ENCODE measurements around the gene NFYC. TPM values are rescaled to one million over a fixed set of nuclear protein-coding genes. Genes with fewer than 3 reads are reported as not detected.
"Not testable (repeated sequence)": the region's sequence is repeated elsewhere in the genome, so short reads cannot be mapped to it uniquely, and the experiment has no call there.

NFYC gene
- total RNA-seq, 5 donors from 2014 or later (not counting 1 experiment from before 2014, with no cell fraction given), result 50.1 to 60.4 (median 52.9) TPM

GRCh38 chr1:40723196-40723955 is 31.9 kb downstream of the NFYC start:
- Mint-ChIP-seq H3K4me3 (no peak overlapping the region), H3K9me3 (no peaks in the 10 kb centered on the region), H3K4me1 (peaks cover 56 to 61% (median 60%) of the 10 kb centered on the region in 3 donors), H3K36me3 (peaks cover 12% of the 10 kb centered on the region), H3K27me3 (no peaks in the 10 kb centered on the region), H3K27ac (no peak overlapping the region)
- 90% methylated on average over 2 of the region's 8 CpGs for WGBS (ENCODE audit: insufficient coverage)
- H3K27ac ChIP-seq (ENCODE audit: low read length), result no peak overlapping the region
- POLR2A ChIA-PET, result no interaction called here
- CTCF ChIA-PET, result interaction anchor here in 1 of 2 donors (0.9 to 1.9 kb wide), 3 partner anchors 10 to 32 kb away, joined by 5 to 8 read pairs (median 5); partner anchors contain the start of gene NFYC
- no peaks in the 10 kb centered on the region for H3K27me3 ChIP-seq (replicated peaks in 1 of 2; ENCODE audit: control insufficient read depth in 2 of 2, extremely low read depth in 1 of 2, insufficient read depth in 2 of 2, low read length in 1 of 2)
- no peak for ATAC-seq (replicated peaks in 1 of 4)
- no peak overlapping the region for H3K4me3 ChIP-seq (ENCODE audit: control insufficient read depth in 1 of 2, extremely low read depth in 1 of 2, low read length in 1 of 2)
- no peaks in the 10 kb centered on the region for H3K9me3 ChIP-seq
- peaks cover 0 to 6% of the 10 kb centered on the region in 2 experiments for H3K4me1 ChIP-seq (ENCODE audit: control insufficient read depth in 1 of 2, extremely low read depth in 1 of 2, insufficient read depth in 2 of 2, low read length in 2 of 2)
- no peak for DNase-seq
- H3K36me3 ChIP-seq (ENCODE audit: control insufficient read depth in 2 of 2, extremely low read depth in 1 of 2, insufficient read depth in 1 of 2, low read length in 1 of 2), result peaks cover 2 to 4% of the 10 kb centered on the region in 2 donors

- H3K9me3 ChIP-seq; H3K27me3 ChIP-seq (replicated peaks in 1 of 2; ENCODE audit: control insufficient read depth in 2 of 2, extremely low read depth in 1 of 2, insufficient read depth in 2 of 2, low read length in 1 of 2); H3K27ac Mint-ChIP-seq; POLR2A ChIA-PET; CTCF ChIA-PET; H3K4me3 Mint-ChIP-seq; H3K27me3 Mint-ChIP-seq; H3K4me1 ChIP-seq (ENCODE audit: control insufficient read depth in 1 of 2, extremely low read depth in 1 of 2, insufficient read depth in 2 of 2, low read length in 2 of 2); H3K4me3 ChIP-seq (ENCODE audit: control insufficient read depth in 1 of 2, extremely low read depth in 1 of 2, low read length in 1 of 2); DNase-seq; H3K9me3 Mint-ChIP-seq; H3K36me3 ChIP-seq (ENCODE audit: control insufficient read depth in 2 of 2, extremely low read depth in 1 of 2, insufficient read depth in 1 of 2, low read length in 1 of 2); ATAC-seq (replicated peaks in 1 of 4); H3K27ac ChIP-seq (ENCODE audit: low read length): not testable (repeated sequence)
- Mint-ChIP-seq H3K4me1 (peaks cover 66 to 73% (median 67%) of the 10 kb centered on the region in 3 donors), H3K36me3 (peaks cover 18% of the 10 kb centered on the region)
- 100% methylated on average over 2 of the region's 9 CpGs for WGBS (ENCODE audit: insufficient coverage)
Measured at GRCh38 chr1:40727662-40728061, 36.2 kb downstream of the NFYC start.

GRCh38 chr1:40729316-40729862 is 37.9 kb downstream of the NFYC start:
- H3K36me3 ChIP-seq (ENCODE audit: control insufficient read depth in 2 of 2, extremely low read depth in 1 of 2, insufficient read depth in 1 of 2, low read length in 1 of 2); H3K27ac ChIP-seq (ENCODE audit: low read length); H3K27me3 ChIP-seq (replicated peaks in 1 of 2; ENCODE audit: control insufficient read depth in 2 of 2, extremely low read depth in 1 of 2, insufficient read depth in 2 of 2, low read length in 1 of 2); H3K4me1 ChIP-seq (ENCODE audit: control insufficient read depth in 1 of 2, extremely low read depth in 1 of 2, insufficient read depth in 2 of 2, low read length in 2 of 2); H3K27me3 Mint-ChIP-seq; H3K4me3 ChIP-seq (ENCODE audit: control insufficient read depth in 1 of 2, extremely low read depth in 1 of 2, low read length in 1 of 2); H3K9me3 Mint-ChIP-seq; DNase-seq; ATAC-seq (replicated peaks in 1 of 4); H3K9me3 ChIP-seq; H3K4me3 Mint-ChIP-seq: not testable (repeated sequence)
- WGBS (ENCODE audit: insufficient coverage), result no CpG with 5 or more reads among the region's 5 CpGs
- Mint-ChIP-seq H3K36me3 (peaks cover 12% of the 10 kb centered on the region), H3K4me1 (peaks cover 63 to 72% (median 65%) of the 10 kb centered on the region in 3 donors), H3K27ac (peak overlapping the region in 1 of 2 donors; percentile 35)
- ChIA-PET CTCF (interaction anchor here in 1 of 2 donors (0.6 kb wide), 1 partner anchor 220 kb away, joined by 3 read pairs; no protein-coding TSS in a partner anchor), POLR2A (interaction anchor here in 1 of 2 donors (0.6 kb wide), 2 partner anchors 21 to 290 kb away, joined by 4 to 6 read pairs; no protein-coding TSS in a partner anchor)

GRCh38 chr1:40732756-40733301 is 41.3 kb downstream of the NFYC start:
- Histone ChIP-seq H3K9me3 (no peaks in the 10 kb centered on the region), H3K4me3 (ENCODE audit: control insufficient read depth in 1 of 2, extremely low read depth in 1 of 2, low read length in 1 of 2) (no peak overlapping the region), H3K4me1 (ENCODE audit: control insufficient read depth in 1 of 2, extremely low read depth in 1 of 2, insufficient read depth in 2 of 2, low read length in 2 of 2) (peaks cover 5 to 6% of the 10 kb centered on the region in 2 experiments), H3K27me3 (replicated peaks in 1 of 2; ENCODE audit: control insufficient read depth in 2 of 2, extremely low read depth in 1 of 2, insufficient read depth in 2 of 2, low read length in 1 of 2) (no peaks in the 10 kb centered on the region), H3K36me3 (ENCODE audit: control insufficient read depth in 2 of 2, extremely low read depth in 1 of 2, insufficient read depth in 1 of 2, low read length in 1 of 2) (no peaks in the 10 kb centered on the region), H3K27ac (ENCODE audit: low read length) (no peak overlapping the region)
- 90% methylated on average over 1 of the region's 2 CpGs for WGBS (ENCODE audit: insufficient coverage)
- Mint-ChIP-seq H3K27ac (no peak overlapping the region), H3K4me3 (no peak overlapping the region), H3K36me3 (peaks cover 9% of the 10 kb centered on the region), H3K9me3 (no peaks in the 10 kb centered on the region), H3K4me1 (peaks cover 50 to 58% (median 52%) of the 10 kb centered on the region in 3 donors), H3K27me3 (no peaks in the 10 kb centered on the region)
- ATAC-seq (replicated peaks in 1 of 4), result no peak
- CTCF ChIA-PET, result interaction anchor here (0.6 to 2.2 kb wide), 3 partner anchors 10 to 225 kb away, joined by 4 to 8 read pairs (median 7); no protein-coding TSS in a partner anchor
- DNase-seq, result no peak
- POLR2A ChIA-PET, result interaction anchor here in 1 of 2 donors (0.8 kb wide), 2 partner anchors 32 to 123 kb away, joined by 3 to 8 read pairs; no protein-coding TSS in a partner anchor

GRCh38 chr1:40734882-40735628 is 43.6 kb downstream of the NFYC start:
- WGBS (ENCODE audit: insufficient coverage), result 100% methylated on average over 1 of the region's 8 CpGs
- Mint-ChIP-seq H3K4me3 (no peak overlapping the region), H3K9me3 (no peaks in the 10 kb centered on the region), H3K36me3 (peaks cover 24% of the 10 kb centered on the region), H3K4me1 (peaks cover 49 to 57% (median 54%) of the 10 kb centered on the region in 3 donors), H3K27ac (no peak overlapping the region), H3K27me3 (no peaks in the 10 kb centered on the region)
- Histone ChIP-seq H3K4me3 (ENCODE audit: control insufficient read depth in 1 of 2, extremely low read depth in 1 of 2, low read length in 1 of 2) (no peak overlapping the region), H3K27ac (ENCODE audit: low read length) (no peak overlapping the region), H3K27me3 (replicated peaks in 1 of 2; ENCODE audit: control insufficient read depth in 2 of 2, extremely low read depth in 1 of 2, insufficient read depth in 2 of 2, low read length in 1 of 2) (no peaks in the 10 kb centered on the region), H3K4me1 (ENCODE audit: control insufficient read depth in 1 of 2, extremely low read depth in 1 of 2, insufficient read depth in 2 of 2, low read length in 2 of 2) (peaks cover 3 to 5% of the 10 kb centered on the region in 2 experiments), H3K9me3 (no peaks in the 10 kb centered on the region), H3K36me3 (ENCODE audit: control insufficient read depth in 2 of 2, extremely low read depth in 1 of 2, insufficient read depth in 1 of 2, low read length in 1 of 2) (peaks cover 0 to 11% of the 10 kb centered on the region in 2 donors)
- no peak for DNase-seq
- CTCF ChIA-PET, result interaction anchor here in 1 of 2 donors (0.8 kb wide), 1 partner anchor 12 kb away, joined by 5 read pairs; no protein-coding TSS in a partner anchor
- no peak for ATAC-seq (replicated peaks in 1 of 4)
- POLR2A ChIA-PET, result interaction anchor here in 1 of 2 donors (0.6 kb wide), 1 partner anchor 31 kb away, joined by 4 read pairs; no protein-coding TSS in a partner anchor

- H3K4me3 Mint-ChIP-seq, result no peak overlapping the region
- DNase-seq, result no peak
- Histone ChIP-seq H3K36me3 (ENCODE audit: control insufficient read depth in 2 of 2, extremely low read depth in 1 of 2, insufficient read depth in 1 of 2, low read length in 1 of 2) (peaks cover 0 to 20% of the 10 kb centered on the region in 2 donors), H3K9me3 (no peaks in the 10 kb centered on the region), H3K4me3 (ENCODE audit: control insufficient read depth in 1 of 2, extremely low read depth in 1 of 2, low read length in 1 of 2) (no peak overlapping the region), H3K27me3 (replicated peaks in 1 of 2; ENCODE audit: control insufficient read depth in 2 of 2, extremely low read depth in 1 of 2, insufficient read depth in 2 of 2, low read length in 1 of 2) (no peaks in the 10 kb centered on the region), H3K27ac (ENCODE audit: low read length) (no peak overlapping the region), H3K4me1 (ENCODE audit: control insufficient read depth in 1 of 2, extremely low read depth in 1 of 2, insufficient read depth in 2 of 2, low read length in 2 of 2) (peaks cover 0 to 3% of the 10 kb centered on the region in 2 experiments)
- peaks cover 49 to 57% (median 54%) of the 10 kb centered on the region in 3 donors for H3K4me1 Mint-ChIP-seq
- no peaks in the 10 kb centered on the region for H3K27me3 Mint-ChIP-seq
- no peak for ATAC-seq (replicated peaks in 1 of 4)
- H3K9me3 Mint-ChIP-seq, result no peaks in the 10 kb centered on the region
- H3K27ac Mint-ChIP-seq, result peak overlapping the region in 1 of 2 donors; percentile 28
- CTCF ChIA-PET, result interaction anchor here (0.5 to 0.8 kb wide), 2 partner anchors 13 to 79 kb away, joined by 5 to 6 read pairs; no protein-coding TSS in a partner anchor
- POLR2A ChIA-PET, result no interaction called here
- peaks cover 28% of the 10 kb centered on the region for H3K36me3 Mint-ChIP-seq
Measured at GRCh38 chr1:40736085-40736531, 44.6 kb downstream of the NFYC start.

Measured in T-cell (primary cell).